BE2C (cell line): ENCODE results near the gene C8G.

Source experiments
- DNase-seq: peaks from one replicate; pipeline ENCODE4 v3.0.0-alpha.2; 2020
- H3K27me3 ChIP-seq: fragments of 250-450 bp; sonication (Bioruptor Pico); 2 replicates; pipeline ENCODE4 v1.5.1; 2020; ENCODE audit warnings: mild to moderate bottlenecking
- H3K36me3 ChIP-seq: fragments of 250-450 bp; sonication (Bioruptor Pico); 2 replicates; pipeline ENCODE4 v1.5.1; 2020; ENCODE audit warnings: mild to moderate bottlenecking
- H3K4me1 ChIP-seq: fragments of 250-450 bp; sonication (Bioruptor Pico); 2 replicates; pipeline ENCODE4 v1.5.1; 2020
- H3K4me3 ChIP-seq: 2 replicates; pipeline ENCODE4 v1.5.1; 2011; ENCODE audit warnings: low read depth, low read length
- H3K9me3 ChIP-seq: fragments of 250-450 bp; sonication (Bioruptor Pico); 2 replicates; pipeline ENCODE4 v1.5.1; 2020
- CTCF ChIP-seq: IDR thresholded peaks from 2 replicates; pipeline ENCODE4 v1.5.1; 2012; ENCODE audit warnings: mild to moderate bottlenecking, low read depth, low read length

C8G gene

DNA sequence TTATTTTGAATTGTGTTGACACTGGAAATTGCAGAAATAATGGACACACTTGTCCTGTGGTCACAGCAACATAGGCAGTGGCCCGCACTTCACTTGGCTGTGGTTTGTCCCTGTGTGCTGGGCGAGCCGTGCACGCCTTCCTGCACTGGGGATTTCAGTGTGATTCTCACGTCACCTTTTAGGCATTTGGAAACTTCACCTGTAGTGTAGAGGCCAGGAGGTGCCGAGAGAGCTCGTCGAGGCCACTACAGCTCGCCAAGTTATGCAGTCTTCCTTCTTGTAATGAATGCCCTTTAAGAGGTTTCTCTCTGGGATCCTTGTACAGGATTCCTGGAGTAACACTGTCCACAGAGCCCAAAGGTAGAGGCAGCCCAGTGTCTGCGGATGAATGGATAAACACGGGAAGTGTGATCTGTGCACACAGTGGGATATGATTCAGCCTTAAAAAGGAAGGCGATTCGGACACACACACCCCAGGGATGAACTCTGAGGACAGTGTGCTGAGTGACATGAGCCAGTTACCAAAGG, 44.0 kb upstream of the C8G start:
- DNase-seq, result no peak
- TF ChIP-seq CTCF, result no peak
- Histone ChIP-seq H3K27me3 (no peaks in the 10 kb centered on the region), H3K4me3 (no peak overlapping the region), H3K9me3 (no peaks in the 10 kb centered on the region), H3K36me3 (peaks cover 70% of the 10 kb centered on the region), H3K4me1 (peaks cover 13% of the 10 kb centered on the region)

DNA sequence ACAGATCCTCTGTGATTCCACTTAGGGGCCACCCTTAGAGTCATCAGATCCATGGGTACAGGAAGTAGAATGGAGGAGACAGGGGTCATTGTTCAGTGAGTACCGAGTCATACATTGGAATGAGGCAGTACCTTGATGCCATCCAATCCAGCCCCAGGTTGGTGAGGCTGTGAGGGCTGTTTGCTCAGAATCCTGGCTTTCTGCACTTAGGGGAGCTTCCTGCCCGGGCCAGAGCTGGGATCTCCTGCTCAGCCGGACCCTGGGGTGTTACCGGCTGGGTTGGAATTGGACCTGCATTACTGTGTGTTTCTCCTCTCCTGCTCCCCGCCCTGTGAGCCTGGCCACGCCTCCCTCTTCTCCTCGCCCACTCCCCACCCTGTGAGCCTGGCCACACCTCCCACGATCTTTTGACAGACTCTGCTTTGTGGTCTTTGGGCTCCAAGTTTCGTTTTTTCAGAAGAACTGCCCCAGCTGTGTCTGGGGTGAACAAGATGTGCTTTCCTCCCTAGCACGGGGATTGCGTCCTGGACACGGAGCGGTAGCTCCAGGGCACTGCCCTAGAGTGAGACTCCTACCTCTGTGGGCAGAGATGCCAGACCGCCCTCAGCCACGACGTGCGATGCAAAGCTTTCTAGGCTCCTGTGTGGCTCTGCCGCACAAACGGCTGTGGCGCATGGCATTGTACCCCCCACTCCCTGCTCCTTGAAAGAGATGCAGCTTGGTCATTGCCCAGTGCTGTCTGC, 43.4 kb upstream of the C8G start:
- no peak for DNase-seq
- no peak overlapping the region for H3K4me3 ChIP-seq
- TF ChIP-seq CTCF, result no peak
- H3K27me3 ChIP-seq, result no peaks in the 10 kb centered on the region
- H3K36me3 ChIP-seq, result peaks cover 76% of the 10 kb centered on the region
- H3K9me3 ChIP-seq, result no peaks in the 10 kb centered on the region
- H3K4me1 ChIP-seq, result peaks cover 13% of the 10 kb centered on the region

DNA sequence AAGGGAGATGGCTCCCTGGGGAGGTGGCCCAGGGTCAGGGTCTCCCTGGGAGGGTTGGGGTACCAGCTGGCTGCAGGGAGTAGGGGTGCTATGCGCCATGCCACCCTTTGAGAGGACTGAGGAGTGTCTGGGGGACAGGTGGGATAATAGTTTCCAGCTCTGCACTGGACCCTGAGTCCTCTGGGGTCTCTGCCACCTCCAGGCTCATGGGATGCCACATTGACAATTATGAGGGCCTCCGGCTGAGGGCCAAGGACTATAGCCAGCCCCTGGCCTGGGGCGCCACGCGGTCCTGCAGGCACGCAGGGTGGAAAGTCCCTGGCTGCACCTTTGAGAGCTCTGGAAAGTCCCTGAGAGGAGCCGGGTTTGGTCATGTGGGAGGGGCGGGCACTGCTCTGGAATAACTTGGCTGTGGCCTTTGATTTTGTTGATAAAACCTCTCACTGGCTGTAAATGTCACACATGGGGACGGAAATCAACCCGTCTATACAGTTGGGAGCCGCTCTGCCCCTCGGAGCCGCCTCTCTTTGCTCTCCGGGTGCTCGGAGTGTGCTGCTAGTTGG, 42.7 kb upstream of the C8G start:
- TF ChIP-seq CTCF, result no peak
- H3K4me1 ChIP-seq, result peaks cover 13% of the 10 kb centered on the region
- H3K9me3 ChIP-seq, result no peaks in the 10 kb centered on the region
- peak; percentile 76 for DNase-seq
- H3K4me3 ChIP-seq, result no peak overlapping the region
- peaks cover 79% of the 10 kb centered on the region for H3K36me3 ChIP-seq
- no peaks in the 10 kb centered on the region for H3K27me3 ChIP-seq

- H3K27me3 ChIP-seq, result no peaks in the 10 kb centered on the region
- DNase-seq, result no peak
- no peaks in the 10 kb centered on the region for H3K9me3 ChIP-seq
- no peak overlapping the region for H3K4me3 ChIP-seq
- peaks cover 86% of the 10 kb centered on the region for H3K36me3 ChIP-seq
- no peak for TF ChIP-seq CTCF
- peaks cover 13% of the 10 kb centered on the region for H3K4me1 ChIP-seq
Observed at GRCh38 chr9:136903041-136903554, 41.9 kb upstream of the C8G start.

DNA sequence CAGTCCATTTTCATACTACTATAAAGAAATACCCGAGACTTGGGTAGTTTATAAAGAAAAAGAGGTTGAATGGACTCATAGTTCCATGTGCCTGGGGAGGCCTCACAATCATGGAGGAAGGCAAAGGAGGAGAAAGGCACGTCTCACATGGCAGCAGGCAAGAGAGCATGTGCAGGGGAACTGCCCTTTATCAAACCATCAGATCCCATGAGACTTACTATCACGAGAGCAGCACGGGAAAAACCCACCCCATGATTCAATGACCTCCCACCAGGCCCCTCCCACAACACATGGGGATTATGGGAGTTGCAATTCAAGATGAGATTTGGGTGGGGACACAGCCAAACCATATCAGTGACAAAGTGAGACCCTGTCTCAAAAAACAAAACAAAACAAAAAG, 38.8 kb upstream of the C8G start:
- no peak for TF ChIP-seq CTCF
- DNase-seq, result no peak
- no peaks in the 10 kb centered on the region for H3K27me3 ChIP-seq
- H3K36me3 ChIP-seq, result peaks cover 81% of the 10 kb centered on the region
- H3K4me3 ChIP-seq, result no peak overlapping the region
- no peaks in the 10 kb centered on the region for H3K9me3 ChIP-seq
- peaks cover 13% of the 10 kb centered on the region for H3K4me1 ChIP-seq
